ENCODE data around the gene BTG2.

Gene BTG2

DNA sequence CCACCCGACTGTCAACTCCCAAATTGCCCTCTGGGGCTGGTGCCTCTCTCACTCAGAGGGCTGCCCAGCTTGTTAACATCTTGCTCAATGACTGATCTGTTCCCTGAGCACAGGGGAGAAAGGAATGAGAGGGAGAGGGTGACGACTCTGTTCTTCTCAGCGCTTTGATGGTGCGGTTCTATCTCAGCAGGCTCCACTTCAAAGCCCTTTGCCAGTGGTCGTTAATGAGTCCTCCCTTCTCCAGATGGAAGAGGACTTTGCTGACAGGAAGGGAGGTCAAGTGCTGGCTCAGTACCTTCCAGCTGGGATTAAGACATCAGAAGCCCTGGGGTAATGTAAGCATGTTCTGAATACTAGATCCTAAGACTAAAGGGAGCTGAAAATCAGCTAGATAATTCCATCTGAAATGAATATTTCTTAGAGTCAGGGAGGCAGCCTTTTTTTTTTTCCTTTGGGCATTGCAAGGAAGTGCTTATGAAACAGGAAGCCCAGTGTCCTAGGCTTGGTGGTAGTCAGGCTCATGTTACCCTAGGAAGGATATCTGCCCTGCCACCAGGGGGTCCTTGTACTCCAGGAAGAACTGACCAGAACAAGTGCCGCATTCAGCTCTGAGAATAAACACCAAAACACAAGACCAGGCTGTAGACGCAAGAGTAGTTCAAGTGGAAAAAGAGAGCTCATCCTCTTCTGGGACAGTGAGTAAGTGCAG is 40.9 kb downstream of the BTG2 start:
- DNase-seq, result no peak

DNA sequence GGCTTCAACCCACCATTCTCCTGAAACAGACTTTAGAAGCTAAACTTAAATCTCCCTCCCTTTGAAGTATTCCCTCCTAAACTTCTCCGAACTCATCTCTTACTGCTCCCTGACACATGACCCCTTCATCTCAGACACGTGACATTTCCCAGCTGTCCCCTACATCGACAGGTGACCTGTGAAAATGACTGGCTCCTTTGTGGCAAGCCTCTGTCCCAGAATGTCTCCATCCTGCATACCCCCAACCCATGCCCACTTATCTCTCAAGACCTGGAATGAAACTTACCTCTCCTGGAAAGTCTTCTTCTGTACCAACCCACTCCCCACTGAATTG is 41.4 kb downstream of the BTG2 start:
- DNase-seq, result no peak

GRCh38 chr1:203349166-203349565 is 43.8 kb downstream of the BTG2 start:
- no peak for DNase-seq

- no peak for DNase-seq
Measured at GRCh38 chr1:203349773-203350524, 44.6 kb downstream of the BTG2 start.

DNA sequence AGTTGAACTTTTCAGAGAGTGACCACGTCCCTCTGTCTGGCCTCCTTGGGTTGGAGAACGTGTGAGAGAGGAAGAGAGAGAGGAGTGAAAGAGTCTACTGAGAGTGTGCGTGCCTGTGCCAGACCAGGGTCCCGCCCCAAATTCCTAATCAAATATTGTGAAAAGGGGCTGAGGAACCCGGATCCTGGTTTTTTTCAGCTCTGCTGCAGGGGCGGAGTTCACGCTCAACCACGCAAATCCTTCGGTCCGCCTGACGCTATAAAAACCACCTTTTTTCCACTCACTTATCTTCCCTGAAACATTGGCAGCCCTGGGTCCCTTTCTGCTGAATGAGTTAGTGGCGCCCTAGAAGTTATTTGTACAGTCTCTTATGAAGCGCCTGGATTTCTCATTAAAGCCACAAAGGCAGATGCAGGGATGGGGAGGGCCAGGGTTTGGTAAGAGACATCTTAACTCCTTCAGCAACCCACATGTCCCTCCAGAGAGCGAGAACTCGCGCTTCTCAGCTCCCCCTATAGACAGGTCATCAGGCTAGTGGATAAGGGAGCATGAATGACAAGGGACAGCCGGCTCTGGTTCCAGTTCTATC is 45.8 kb downstream of the BTG2 start, which contains the start of gene FMOD:
TSS of gene FMOD (minus strand) at position 86 of the 589 bp plus-strand sequence. CDS start 2,852 bp downstream, outside the sequence.
- DNase-seq, result no peak

GRCh38 chr1:203353486-203353885 is 48.2 kb downstream of the BTG2 start:
- DNase-seq, result no peak

GRCh38 chr1:203354246-203354645 is 48.9 kb downstream of the BTG2 start:
- DNase-seq, result no peak

GRCh38 chr1:203359010-203359571 is 53.8 kb downstream of the BTG2 start:
- no peak for DNase-seq

Measured in NCI-H1105 (cell line).